Activated naive CD4-positive, alpha-beta T cell treated with anti-CD3 and anti-CD28 coated beads, Interleukin-2, amount 50 U/mL, for 72 hours (primary cell): Measurements from ENCODE around the gene MYO18A. TPM values are rescaled to one million over a fixed set of nuclear protein-coding genes. Genes with fewer than 3 reads are reported as not detected.
"Not testable (repeated sequence)": the region's sequence is repeated elsewhere in the genome, so short reads cannot be mapped to it uniquely, and the experiment has no call there.

Experiments used
- ATAC-seq, 2 donors: fragments of 150-1000 bp; cut with Tn5 transposase; 2 replicates each; pipeline ENCODE4 v1.10.0; 2021; ENCODE audit warnings: mild to moderate bottlenecking in 2 of 2, moderate library complexity in 2 of 2
- DNase-seq, 2 donors: peaks; one replicate each; pipeline ENCODE4 v3.0.0; 2021 to 2022; ENCODE audit warnings: low spot score in 2 of 2
- H3K27ac Mint-ChIP-seq, 2 donors: one replicate each; pipeline ENCODE4 v1.8.0; 2022; ENCODE audit warnings: mild to moderate bottlenecking in 2 of 2, mixed read lengths in 2 of 2
- H3K36me3 Mint-ChIP-seq, 2 donors: one replicate each; pipeline ENCODE4 v1.8.0; 2022; ENCODE audit warnings: mixed read lengths in 2 of 2
- H3K9me3 Mint-ChIP-seq, 2 donors: one replicate each; pipeline ENCODE4 v1.8.0; 2022; ENCODE audit warnings: mixed read lengths in 2 of 2
- total RNA-seq, 2 donors: library from RNA; stranded (reverse); gene quantifications; one replicate each; pipeline ENCODE4 v1.2.3, GENCODE V29; 2022

The MYO18A gene
- total RNA-seq, 2 donors from 2014 or later, result 38.8 to 62.8 TPM

GRCh38 chr17:29175349-29175748 lies 4.8 kb downstream of the MYO18A start:
- H3K36me3 Mint-ChIP-seq, result no peaks in the 10 kb centered on the region
- DNase-seq, result peak in 1 of 2 donors; percentile 1
- ATAC-seq, result no peak
- no peak overlapping the region for H3K27ac Mint-ChIP-seq
- H3K9me3 Mint-ChIP-seq, result no peaks in the 10 kb centered on the region

- H3K36me3 Mint-ChIP-seq, result no peaks in the 10 kb centered on the region
- no peaks in the 10 kb centered on the region for H3K9me3 Mint-ChIP-seq
- H3K27ac Mint-ChIP-seq, result no peak overlapping the region
- no peak for ATAC-seq
- no peak for DNase-seq
Observed at GRCh38 chr17:29172589-29172988, 7.6 kb downstream of the MYO18A start.

GRCh38 chr17:29170682-29171081 lies 9.5 kb downstream of the MYO18A start:
- H3K9me3 Mint-ChIP-seq, result no peaks in the 10 kb centered on the region
- H3K36me3 Mint-ChIP-seq, result peaks cover 5% of the 10 kb centered on the region in 2 donors
- DNase-seq, result no peak
- no peak overlapping the region for H3K27ac Mint-ChIP-seq
- no peak for ATAC-seq

- DNase-seq, result peak in 1 of 2 donors; percentile 21
- peaks cover 5% of the 10 kb centered on the region in 2 donors for H3K36me3 Mint-ChIP-seq
- no peak for ATAC-seq
- no peaks in the 10 kb centered on the region for H3K9me3 Mint-ChIP-seq
- peak overlapping the region in 1 of 2 donors; percentile 18 for H3K27ac Mint-ChIP-seq
Observed at GRCh38 chr17:29169806-29170591, 10.2 kb downstream of the MYO18A start.

GRCh38 chr17:29168759-29169126 lies 11.5 kb downstream of the MYO18A start:
- not testable (repeated sequence) for DNase-seq, H3K9me3 Mint-ChIP-seq, ATAC-seq, H3K36me3 Mint-ChIP-seq
- peak overlapping the region in 1 of 2 donors; percentile 26 for H3K27ac Mint-ChIP-seq

GRCh38 chr17:29168079-29168758 lies 12.0 kb downstream of the MYO18A start:
- peaks cover 5% of the 10 kb centered on the region in 2 donors for H3K36me3 Mint-ChIP-seq
- no peaks in the 10 kb centered on the region for H3K9me3 Mint-ChIP-seq
- no peak for ATAC-seq
- DNase-seq, result no peak
- H3K27ac Mint-ChIP-seq, result peak overlapping the region in 1 of 2 donors; percentile 26

- Mint-ChIP-seq H3K9me3 (no peaks in the 10 kb centered on the region), H3K27ac (no peak overlapping the region), H3K36me3 (peaks cover 5% of the 10 kb centered on the region in 2 donors)
- ATAC-seq (no peak), DNase-seq (no peak)
Observed at GRCh38 chr17:29167393-29168078, 12.7 kb downstream of the MYO18A start.

- H3K36me3 Mint-ChIP-seq, result peaks cover 5% of the 10 kb centered on the region in 2 donors
- H3K9me3 Mint-ChIP-seq, result no peaks in the 10 kb centered on the region
- ATAC-seq (no peak), DNase-seq (no peak)
- no peak overlapping the region for H3K27ac Mint-ChIP-seq
Observed at GRCh38 chr17:29166507-29166887, 13.7 kb downstream of the MYO18A start.

- DNase-seq (no peak), ATAC-seq (no peak)
- Mint-ChIP-seq H3K27ac (peak overlapping the region in 1 of 2 donors; percentile 30), H3K9me3 (no peaks in the 10 kb centered on the region), H3K36me3 (peaks cover 5% of the 10 kb centered on the region in 2 donors)
Observed at GRCh38 chr17:29165800-29166506, 14.2 kb downstream of the MYO18A start.

- no peak overlapping the region for H3K27ac Mint-ChIP-seq
- H3K9me3 Mint-ChIP-seq, result no peaks in the 10 kb centered on the region
- no peak for ATAC-seq
- peaks cover 5% of the 10 kb centered on the region in 2 donors for H3K36me3 Mint-ChIP-seq
- no peak for DNase-seq
Observed at GRCh38 chr17:29165261-29165660, 14.9 kb downstream of the MYO18A start.

GRCh38 chr17:29163563-29163962 lies 16.6 kb downstream of the MYO18A start:
- ATAC-seq (no peak), DNase-seq (no peak)
- Mint-ChIP-seq H3K27ac (no peak overlapping the region), H3K36me3 (peaks cover 5% of the 10 kb centered on the region in 2 donors), H3K9me3 (no peaks in the 10 kb centered on the region)

GRCh38 chr17:29162909-29163341 lies 17.3 kb downstream of the MYO18A start:
- ATAC-seq (no peak), DNase-seq (no peak)
- H3K27ac Mint-ChIP-seq, result peak overlapping the region in 1 of 2 donors; percentile 22
- peaks cover 5% of the 10 kb centered on the region in 2 donors for H3K36me3 Mint-ChIP-seq
- no peaks in the 10 kb centered on the region for H3K9me3 Mint-ChIP-seq

- H3K27ac Mint-ChIP-seq, result peak overlapping the region in 1 of 2 donors; percentile 78
- H3K9me3 Mint-ChIP-seq, result no peaks in the 10 kb centered on the region
- no peak for ATAC-seq
- H3K36me3 Mint-ChIP-seq, result peaks cover 5% of the 10 kb centered on the region in 2 donors
- DNase-seq, result no peak
Observed at GRCh38 chr17:29162082-29162908, 17.9 kb downstream of the MYO18A start.

- H3K9me3 Mint-ChIP-seq, result no peaks in the 10 kb centered on the region
- H3K27ac Mint-ChIP-seq, result no peak overlapping the region
- H3K36me3 Mint-ChIP-seq, result no peaks in the 10 kb centered on the region
- no peak for DNase-seq
- ATAC-seq, result no peak
Observed at GRCh38 chr17:29160253-29160652, 19.9 kb downstream of the MYO18A start.

GRCh38 chr17:29159306-29159860 lies 20.8 kb downstream of the MYO18A start:
- ATAC-seq, result no peak
- Mint-ChIP-seq H3K36me3 (no peaks in the 10 kb centered on the region), H3K27ac (no peak overlapping the region)

More at GRCh38 chr17:29159306-29159860, 20.8 kb downstream of the MYO18A start:
- no peaks in the 10 kb centered on the region for H3K9me3 Mint-ChIP-seq
- DNase-seq, result no peak
